GM23248 (cell line): ENCODE results near the gene TFEB. TPM values are rescaled to one million over a fixed set of nuclear protein-coding genes. Genes with fewer than 3 reads are reported as not detected.

ENCODE experiments used
- DNase-seq: peaks from one replicate; pipeline ENCODE4 v3.0.0-alpha.2; 2015
- H2AFZ ChIP-seq: fragments of 200-600 bp; sonication (generic); 2 replicates; pipeline ENCODE4 v1.6.1; 2016; ENCODE audit warnings: antibody characterized with exemption
- H3F3A ChIP-seq: fragments of 200-600 bp; sonication (generic); 2 replicates; pipeline ENCODE4 v1.6.1; 2016; ENCODE audit warnings: mild to moderate bottlenecking, antibody characterized with exemption, mixed run types; ENCODE audit not compliant: insufficient read depth
- H3K27ac ChIP-seq: fragments of 200-600 bp; sonication (generic); 2 replicates; pipeline ENCODE4 v1.5.1; 2016; ENCODE audit warnings: mild to moderate bottlenecking
- H3K27me3 ChIP-seq: fragments of 200-600 bp; sonication (generic); replicated peaks from 2 replicates; pipeline ENCODE4 v1.6.1; 2016; ENCODE audit warnings: mild to moderate bottlenecking; ENCODE audit not compliant: insufficient read depth
- H3K36me3 ChIP-seq: fragments of 200-600 bp; sonication (generic); 2 replicates; pipeline ENCODE4 v1.6.1; 2016; ENCODE audit warnings: low read depth, mild to moderate bottlenecking
- H3K4me1 ChIP-seq: fragments of 200-600 bp; sonication (generic); 2 replicates; pipeline ENCODE4 v1.6.1; 2016; ENCODE audit warnings: mild to moderate bottlenecking; ENCODE audit not compliant: insufficient read depth
- H3K4me2 ChIP-seq: fragments of 200-600 bp; sonication (generic); one replicate; pipeline ENCODE4 v1.6.1; 2016; ENCODE audit warnings: mild to moderate bottlenecking; ENCODE audit not compliant: unreplicated experiment
- H3K4me3 ChIP-seq: fragments of 200-600 bp; sonication (generic); 2 replicates; pipeline ENCODE4 v1.5.1; 2016; ENCODE audit warnings: mild to moderate bottlenecking
- H3K79me2 ChIP-seq: fragments of 200-600 bp; sonication (generic); 2 replicates; pipeline ENCODE4 v1.6.1; 2016; ENCODE audit warnings: mild to moderate bottlenecking; ENCODE audit not compliant: insufficient read depth
- H3K9ac ChIP-seq: fragments of 200-600 bp; sonication (generic); 2 replicates; pipeline ENCODE4 v1.6.1; 2016; ENCODE audit warnings: mild to moderate bottlenecking
- H3K9me2 ChIP-seq: fragments of 200-600 bp; sonication (generic); 2 replicates; pipeline ENCODE4 v1.6.1; 2016; ENCODE audit warnings: mixed run types, mild to moderate bottlenecking, moderate library complexity; ENCODE audit not compliant: insufficient read depth
- H3K9me3 ChIP-seq: fragments of 200-600 bp; sonication (generic); one replicate; pipeline ENCODE4 v1.6.1; 2017; ENCODE audit warnings: low read depth
- H4K20me1 ChIP-seq: fragments of 200-600 bp; sonication (generic); 2 replicates; pipeline ENCODE4 v1.6.0; 2016; ENCODE audit not compliant: insufficient read depth
- EZH2 ChIP-seq: fragments of 200-600 bp; sonication (generic); IDR thresholded peaks from 2 replicates; pipeline ENCODE4 v1.6.1; 2018; ENCODE audit warnings: antibody characterized with exemption, mild to moderate bottlenecking; ENCODE audit not compliant: insufficient read depth, poor library complexity, severe bottlenecking
- EZH2phosphoT487 ChIP-seq: fragments of 200-600 bp; sonication (generic); IDR thresholded peaks from 2 replicates; pipeline ENCODE4 v1.6.1; 2018; ENCODE audit warnings: antibody characterized with exemption, moderate library complexity, mild to moderate bottlenecking, low read depth; ENCODE audit not compliant: insufficient read depth
- WGBS, 2 experiments: methylation state at CpG; one replicate each; pipeline ENCODE4 v1.1.6; 2015 to 2017; ENCODE audit warnings: low lambda C conversion rate in 2 of 2, low coverage in 1 of 2; ENCODE audit errors: missing lambda C conversion rate in 2 of 2; 5-methylcytosine and 5-hydroxymethylcytosine counted together
- in situ Hi-C: fragments of 300-500 bp; cut with MboI; formaldehyde crosslinking; loops from 2 replicates; pipeline ENCODE4 v1.15.0; 2020
- polyA plus RNA-seq: library from polyadenylated mRNA; unstranded; fragments of >200 nt; fragmentation: Nextera tagmentation; extraction: Ambion mirVana; gene quantifications from 2 replicates; pipeline ENCODE4 v1.2.1, GENCODE V29; 2016
- total RNA-seq: library from RNA; depleted of rRNA; stranded (reverse); fragments of >200 nt; shearing (Covaris generic); gene quantifications from 2 replicates; pipeline ENCODE4 v1.2.3, GENCODE V29; 2014

The TFEB gene
- total and polyA plus RNA-seq, 2 experiments from 2014 or later = 5.5 to 5.7 TPM

DNA sequence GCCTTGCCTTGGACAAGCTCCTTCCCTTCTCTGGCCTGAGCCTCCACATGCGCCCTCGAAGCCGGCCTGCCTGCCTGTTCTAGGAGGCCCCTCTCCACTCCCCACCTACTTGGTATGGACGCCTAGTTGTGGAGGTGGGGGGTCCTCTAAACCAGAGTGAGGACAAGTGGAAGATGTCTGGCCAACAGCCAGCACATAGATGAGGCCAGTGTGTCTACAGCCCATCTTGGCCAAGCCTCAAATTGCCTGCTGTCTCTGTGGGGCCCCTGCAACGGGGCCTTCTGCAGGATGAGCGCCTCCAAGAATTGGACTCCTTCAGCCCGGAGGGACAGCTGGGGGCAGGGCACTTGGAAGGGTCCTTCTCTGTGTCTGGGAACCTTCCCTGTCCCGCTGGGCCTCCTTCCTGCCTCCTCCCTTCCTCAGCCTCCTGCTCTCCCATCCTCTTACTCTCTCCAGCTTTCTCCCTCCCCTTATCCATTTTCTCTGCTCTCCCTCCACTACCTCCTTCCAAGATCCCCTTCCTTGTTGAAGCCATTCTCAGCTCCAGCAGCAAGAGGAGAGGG lies 95.5 kb downstream of the TFEB start:
- Histone ChIP-seq H3K9ac (no peak overlapping the region), H3K79me2 (no peaks in the 10 kb centered on the region), H3K9me2 (no peaks in the 10 kb centered on the region), H3K4me1 (peaks cover 5% of the 10 kb centered on the region; the same call in 1 of the 2 replicates), H2AFZ (no peak overlapping the region), H3K4me2 (no peak overlapping the region), H3K4me3 (no peak overlapping the region), H3K9me3 (no peaks in the 10 kb centered on the region), H4K20me1 (no peaks in the 10 kb centered on the region), H3F3A (no peaks in the 10 kb centered on the region), H3K27me3 (peaks cover 66% of the 10 kb centered on the region), H3K27ac (no peak overlapping the region), H3K36me3 (no peaks in the 10 kb centered on the region)
- in situ Hi-C loops = no loop called here
- 81 to 85% methylated on average over 8 of the region's 8 CpGs for WGBS, 2 experiments
- DNase-seq = no peak
- TF ChIP-seq EZH2 (no peak), EZH2phosphoT487 (no peak)

DNA sequence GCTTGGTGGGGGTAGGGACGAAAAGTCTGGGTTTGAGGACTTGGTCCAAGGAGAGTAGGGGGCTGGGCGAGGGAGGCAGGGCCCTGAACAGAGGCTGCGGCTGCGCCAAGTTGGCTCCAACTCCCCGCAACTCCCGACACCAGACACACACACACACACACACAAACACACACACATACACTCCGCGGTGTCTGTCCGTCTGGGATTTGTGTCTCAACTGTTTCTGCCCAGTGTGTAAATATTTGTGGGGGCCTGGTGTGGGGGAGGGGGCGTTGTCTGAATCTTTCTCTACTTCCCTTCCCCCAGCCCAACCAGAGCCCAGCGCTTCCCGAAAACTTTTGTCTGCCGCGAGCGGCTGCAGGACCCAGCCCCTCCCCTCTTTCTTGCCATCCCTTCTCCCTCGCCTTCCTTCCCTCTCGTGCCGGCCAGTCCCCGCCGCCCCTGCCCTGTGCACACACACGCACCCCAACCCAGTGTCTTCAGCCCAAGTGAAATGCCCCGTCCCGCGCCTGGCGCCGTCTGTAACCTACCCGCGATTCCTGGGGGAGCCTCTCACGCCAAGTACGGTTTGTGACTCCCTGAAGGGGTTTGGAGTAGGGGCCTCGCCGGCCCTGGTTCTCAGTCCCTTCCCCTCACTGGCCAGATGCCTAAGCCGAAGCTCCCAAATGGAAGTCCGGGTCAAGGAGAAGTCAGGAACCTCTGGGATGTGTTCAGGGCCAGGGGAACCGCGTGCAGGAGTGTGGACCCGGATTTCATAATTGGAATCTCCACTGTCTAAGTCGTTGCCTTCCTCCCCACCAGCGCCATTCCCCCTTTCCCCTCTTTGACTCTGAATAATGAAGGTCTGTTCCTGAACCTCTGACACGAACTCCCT lies 96.2 kb downstream of the TFEB start:
- H3F3A ChIP-seq = no peaks in the 10 kb centered on the region
- H2AFZ ChIP-seq = no peak overlapping the region
- no peak overlapping the region for H3K27ac ChIP-seq
- H3K79me2 ChIP-seq = no peaks in the 10 kb centered on the region
- no peak overlapping the region for H3K9ac ChIP-seq
- in situ Hi-C loops = no loop called here
- no peak overlapping the region for H3K4me2 ChIP-seq
- peaks cover 5% of the 10 kb centered on the region; the same call in 1 of the 2 replicates for H3K4me1 ChIP-seq
- 25 to 29% methylated on average over 35 to 40 of the region's 40 CpGs for WGBS, 2 experiments
- H3K4me3 ChIP-seq = no peak overlapping the region
- no peaks in the 10 kb centered on the region for H3K9me3 ChIP-seq
- H3K36me3 ChIP-seq = no peaks in the 10 kb centered on the region
- peaks cover 66% of the 10 kb centered on the region for H3K27me3 ChIP-seq
- no peak for DNase-seq
- no peaks in the 10 kb centered on the region for H3K9me2 ChIP-seq
- H4K20me1 ChIP-seq = no peaks in the 10 kb centered on the region
- TF ChIP-seq EZH2 (peak; percentile 57), EZH2phosphoT487 (0 out of 2 replicates have a peak, but pooled peaks have one; percentile 49)

DNA sequence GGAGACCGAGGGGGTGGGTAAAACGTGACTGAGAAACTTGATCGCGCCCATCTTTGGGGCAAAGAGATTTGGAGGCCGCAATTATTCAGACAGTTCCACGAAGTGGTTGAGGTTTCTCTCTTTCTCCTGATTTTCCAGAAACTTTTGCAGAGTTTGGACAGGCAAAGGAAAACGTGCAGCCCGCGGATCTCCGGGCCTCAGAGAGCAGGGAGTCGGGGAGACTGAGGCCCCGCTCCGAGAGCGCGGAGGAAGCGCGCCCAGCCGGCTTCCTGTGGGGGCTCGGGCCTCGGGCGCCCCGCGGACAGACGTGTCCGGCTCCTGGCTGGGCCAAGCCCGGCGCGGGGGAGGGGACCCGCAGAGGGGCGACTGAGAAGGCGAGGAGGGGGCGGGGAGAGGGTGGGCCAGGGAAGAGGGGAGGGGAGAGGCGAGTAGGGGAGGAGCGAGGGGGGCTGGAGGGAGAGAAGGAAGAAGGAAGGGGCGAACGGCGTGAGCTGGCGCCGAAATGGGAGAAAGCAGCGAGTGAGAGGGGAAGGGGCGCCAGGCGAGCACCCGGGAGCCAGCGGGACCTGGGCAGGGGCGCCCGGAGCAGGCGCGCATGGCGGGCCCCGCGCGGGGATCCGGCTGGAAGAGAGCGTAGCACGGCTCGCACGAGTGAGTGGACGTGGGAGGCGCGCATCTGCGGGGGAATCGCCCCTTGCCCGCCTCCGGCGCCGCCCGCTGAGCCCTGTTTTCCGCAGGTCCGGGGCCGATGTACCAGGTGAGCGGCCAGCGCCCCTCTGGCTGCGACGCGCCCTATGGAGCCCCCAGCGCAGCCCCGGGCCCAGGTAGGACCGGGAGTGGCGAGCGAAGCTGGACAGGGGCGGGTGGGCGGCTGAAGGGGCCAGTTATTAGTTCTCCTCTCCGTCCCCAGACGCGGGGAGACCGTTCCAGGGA lies 97.1 kb downstream of the TFEB start, which contains the start of gene MDFI:
Gene MDFI (plus strand): TSS at position 467 of the 933 bp plus-strand sequence. CDS start 282 bp downstream, at position 749.
- Histone ChIP-seq H2AFZ (no peak within 1 kb of the TSS), H3K27me3 (peaks cover 63% of the 10 kb centered on the region), H3K4me3 (no peak within 1 kb of the TSS), H3K9me3 (no peaks in the 10 kb centered on the region), H4K20me1 (no peaks in the 10 kb centered on the region), H3K4me1 (peaks cover 5% of the 10 kb centered on the region; the same call in 1 of the 2 replicates), H3K4me2 (peak within 1 kb of the TSS; percentile 45), H3K36me3 (no peaks in the 10 kb centered on the region), H3K27ac (no peak within 1 kb of the TSS), H3K9ac (no peak within 1 kb of the TSS), H3F3A (no peaks in the 10 kb centered on the region), H3K79me2 (no peaks in the 10 kb centered on the region), H3K9me2 (no peaks in the 10 kb centered on the region)
- TF ChIP-seq EZH2 = no peak
- TF ChIP-seq EZH2phosphoT487 = no peak
- WGBS, 2 experiments = 4 to 5% methylated on average over 28 to 85 of the region's 86 CpGs
- in situ Hi-C loops = no loop called here
- no peak for DNase-seq
